Right hindlimb (tissue), 1 donor: ENCODE data around the gene TSPYL6.
"Not testable (repeated sequence)": the region's sequence is repeated elsewhere in the genome, so short reads cannot be mapped to it uniquely, and the experiment has no call there.

Source experiments
- DNase-seq: peaks from one replicate; pipeline ENCODE4 v3.0.0-alpha.2; 2018

Gene TSPYL6

DNA sequence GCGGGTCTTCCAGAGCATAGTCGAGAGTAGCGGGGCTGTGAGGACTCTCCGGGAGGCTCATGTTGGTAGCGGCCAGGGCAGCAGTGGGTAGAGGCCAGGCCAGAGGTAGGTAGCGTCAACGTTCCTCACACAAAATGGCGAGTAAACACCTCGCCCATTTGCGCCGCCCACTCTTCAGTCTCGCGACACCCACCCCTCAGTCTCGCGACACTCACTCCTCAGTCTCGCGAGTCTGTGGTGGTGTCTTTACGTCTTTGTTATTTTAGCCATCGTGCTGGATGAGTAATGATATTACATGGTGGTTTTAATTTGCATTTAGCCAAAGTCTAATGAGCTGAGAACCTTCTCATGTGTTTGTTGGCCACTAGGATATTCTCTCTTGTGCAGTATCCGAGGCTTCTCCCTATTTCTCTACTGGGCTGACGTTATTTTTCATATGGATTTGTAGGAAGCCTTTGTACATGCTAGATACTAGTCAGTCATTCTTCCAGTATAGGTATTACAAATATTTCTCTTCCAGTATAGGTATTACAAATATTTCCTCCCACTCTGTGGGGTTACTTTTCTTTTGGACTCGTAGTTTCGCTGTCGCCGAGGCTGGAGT lies at the start of gene TSPYL6:
Gene TSPYL6 (minus strand): TSS at position 139 of the 604 bp plus-strand sequence. CDS start 78 bp downstream, at position 61.
- no peak for DNase-seq

DNA sequence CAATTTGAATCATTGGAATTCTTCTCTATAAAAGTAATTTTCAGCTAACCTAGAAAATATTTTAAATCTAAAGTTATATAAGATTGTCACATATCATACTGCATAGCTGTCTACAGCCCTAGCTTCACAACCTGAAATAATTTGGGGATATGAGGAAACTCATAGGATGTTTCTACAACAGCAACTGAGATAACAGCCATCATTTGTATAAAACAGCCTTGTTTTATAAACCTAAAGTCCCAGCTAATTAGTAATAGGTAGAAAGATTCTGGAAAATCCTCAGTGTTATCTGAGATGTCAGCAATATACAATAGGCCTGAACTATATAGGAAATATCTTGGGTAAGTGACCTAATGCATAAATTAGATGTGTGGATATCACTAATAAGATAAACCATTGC lies 47.6 kb upstream of the TSPYL6 start:
- no peak for DNase-seq

DNA sequence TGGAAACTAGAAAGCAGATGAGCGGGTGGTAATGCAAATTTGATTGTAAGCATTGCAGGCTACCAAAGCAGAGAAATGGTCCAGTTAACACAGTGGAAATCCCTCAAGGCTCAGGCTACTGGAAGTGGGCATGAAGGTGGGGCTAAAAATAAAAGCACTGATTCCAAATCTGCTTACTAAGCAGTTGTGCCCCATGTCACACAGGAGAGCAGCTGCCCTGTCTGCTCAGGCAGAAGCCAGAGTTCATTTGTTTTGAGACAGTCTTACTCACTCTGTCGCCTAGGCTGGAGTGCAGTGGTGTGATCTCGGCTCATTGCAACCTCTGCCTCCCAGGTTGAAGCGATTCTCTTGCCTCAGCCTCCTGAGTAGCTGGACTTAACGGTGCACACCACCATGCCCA lies 42.5 kb upstream of the TSPYL6 start:
- no peak for DNase-seq

DNA sequence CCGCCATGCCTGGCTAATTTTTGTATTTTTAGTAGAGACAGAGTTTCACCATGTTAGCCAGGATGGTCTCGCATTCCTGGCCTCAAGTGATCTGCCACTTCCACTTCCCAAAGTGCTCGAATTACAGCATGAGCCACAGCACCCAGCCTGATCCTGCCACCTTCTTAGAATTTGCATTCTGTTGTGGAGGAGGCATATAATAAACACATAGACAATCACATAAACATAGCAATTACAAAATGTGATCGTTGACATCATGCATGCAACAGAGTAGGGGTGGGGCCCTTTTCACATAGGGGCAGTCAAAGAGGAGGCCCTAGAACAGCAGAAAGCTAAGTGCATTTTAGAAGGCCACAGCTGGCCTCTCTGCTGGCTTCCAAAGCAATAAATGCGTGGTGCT lies 39.9 kb upstream of the TSPYL6 start:
- no peak for DNase-seq

DNA sequence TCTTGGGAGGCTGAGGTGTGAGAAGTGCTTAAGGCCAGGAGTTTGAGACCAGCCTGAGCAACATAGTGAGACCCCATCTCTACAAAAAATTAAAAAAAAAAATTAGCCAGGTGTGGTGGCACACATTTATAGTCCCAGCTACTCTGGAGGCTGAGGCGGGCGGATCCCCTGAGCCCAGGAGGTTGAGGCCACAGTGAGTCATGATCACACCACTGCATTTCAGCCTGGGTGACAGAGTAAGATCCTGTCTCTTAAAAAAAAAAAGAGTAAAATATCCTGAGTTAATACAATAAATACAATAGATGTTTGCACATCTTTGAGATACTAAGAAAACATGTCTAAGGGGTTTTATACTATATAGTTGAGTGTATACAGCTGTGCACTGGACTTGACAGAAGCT lies 38.6 kb upstream of the TSPYL6 start:
- not testable (repeated sequence) for DNase-seq

DNA sequence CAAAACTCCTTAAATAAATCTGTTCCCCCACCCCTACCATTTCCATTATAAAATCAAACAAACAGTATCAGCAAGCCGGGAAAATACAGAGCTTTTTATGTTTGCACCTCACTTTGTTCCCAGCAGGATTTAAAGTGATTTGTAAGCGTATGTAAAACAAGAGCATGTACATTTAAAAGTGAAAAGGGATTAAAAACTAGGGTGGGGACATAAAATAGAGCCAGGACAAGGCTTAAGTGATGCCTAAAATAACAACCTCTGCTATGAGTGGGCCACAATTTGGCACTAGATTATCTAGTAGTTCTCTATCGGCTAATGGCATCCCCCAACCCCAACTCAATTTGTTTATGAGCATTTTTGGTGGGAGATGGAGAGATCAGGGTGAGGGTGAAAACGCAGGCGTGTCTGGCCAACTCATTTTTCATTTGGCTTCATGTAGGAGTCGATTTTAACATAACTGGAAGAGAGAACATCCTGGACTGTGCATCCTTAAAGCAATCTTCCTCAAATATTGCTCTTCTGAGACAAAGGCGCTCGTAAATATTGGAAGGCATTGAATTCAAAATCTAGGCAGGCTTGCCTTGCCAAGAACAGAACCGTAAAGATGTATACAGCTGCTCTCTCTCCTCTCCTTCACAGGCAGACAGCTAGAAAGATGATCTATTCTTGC lies 34.5 kb upstream of the TSPYL6 start:
- DNase-seq, result peak; percentile 69

DNA sequence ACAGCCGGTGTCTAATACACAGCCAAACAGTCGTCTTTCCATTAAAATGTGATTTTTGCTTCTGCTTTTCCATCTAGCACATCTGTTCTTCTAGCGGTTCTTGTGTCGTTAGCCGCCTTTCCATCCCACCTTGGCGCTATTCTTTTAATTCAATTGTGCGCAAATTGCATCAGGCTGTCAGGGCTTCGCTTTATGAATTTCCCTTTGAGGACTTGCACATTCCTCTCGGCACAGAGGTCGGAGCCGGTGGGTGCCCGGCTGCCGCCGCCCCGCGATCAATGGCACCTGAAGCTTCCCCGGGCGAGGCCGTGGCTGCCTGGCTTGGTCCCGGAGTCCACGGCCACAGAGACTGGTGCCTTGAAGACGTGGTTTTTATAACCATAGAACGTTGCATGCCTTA lies 33.9 kb upstream of the TSPYL6 start:
- DNase-seq, result peak; percentile 32

DNA sequence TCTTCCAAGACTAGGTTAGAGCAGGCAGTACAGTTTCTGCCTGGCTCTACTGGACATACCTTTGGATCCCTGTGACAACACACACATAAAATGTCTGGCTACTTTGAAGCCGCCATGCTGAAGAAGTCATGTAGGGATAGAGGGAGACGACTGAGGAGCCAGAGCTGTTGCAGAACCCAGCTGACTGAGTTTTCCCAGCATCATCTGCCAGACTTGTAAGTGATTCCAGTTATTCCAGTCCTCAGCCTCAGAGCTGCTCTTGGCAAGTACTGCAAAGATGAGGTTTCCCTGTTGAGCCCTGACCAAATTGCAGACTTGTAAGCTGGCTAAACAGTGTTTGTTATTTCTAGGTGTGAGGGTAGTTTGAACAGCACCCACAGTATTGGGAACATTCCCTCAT lies 31.5 kb upstream of the TSPYL6 start:
- peak; percentile 68 for DNase-seq

DNA sequence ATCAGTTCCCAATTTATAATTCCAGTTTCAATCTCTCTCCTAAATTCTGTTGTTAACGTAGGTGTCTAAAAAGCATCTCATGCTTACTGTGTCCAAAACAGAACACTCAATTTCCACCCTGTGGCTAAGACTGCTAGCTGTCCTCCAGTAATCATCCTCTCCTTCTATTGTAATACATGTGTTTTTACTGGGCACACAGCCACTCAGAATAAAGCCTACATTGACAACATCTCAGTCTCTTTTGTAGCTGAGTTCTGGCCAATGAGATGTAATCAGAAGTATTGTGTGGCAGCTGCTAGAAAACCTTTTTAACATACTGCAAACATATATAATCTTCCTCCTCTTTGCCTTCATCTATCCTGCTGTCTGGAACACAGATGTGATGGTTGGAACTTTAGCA lies 29.4 kb upstream of the TSPYL6 start:
- no peak for DNase-seq

DNA sequence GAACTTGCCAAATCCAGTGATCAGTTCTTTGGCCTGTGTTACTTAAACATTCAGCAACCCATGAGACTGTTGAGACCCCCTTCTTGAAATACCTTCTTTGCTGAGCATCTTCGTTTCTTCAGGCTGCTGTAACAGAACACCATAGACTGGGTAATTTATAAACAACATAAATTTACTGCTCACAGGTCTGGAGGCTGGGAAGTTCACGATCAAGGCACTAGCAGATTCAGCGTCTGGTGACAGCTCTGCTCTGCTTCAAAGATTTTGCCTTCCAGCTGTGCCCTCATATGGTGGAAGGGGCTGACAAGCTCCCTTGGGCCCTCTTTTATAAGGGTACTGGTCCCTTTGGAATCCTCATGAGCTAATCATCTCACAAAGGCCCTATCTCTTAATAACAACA lies 28.8 kb upstream of the TSPYL6 start:
- no peak for DNase-seq

DNA sequence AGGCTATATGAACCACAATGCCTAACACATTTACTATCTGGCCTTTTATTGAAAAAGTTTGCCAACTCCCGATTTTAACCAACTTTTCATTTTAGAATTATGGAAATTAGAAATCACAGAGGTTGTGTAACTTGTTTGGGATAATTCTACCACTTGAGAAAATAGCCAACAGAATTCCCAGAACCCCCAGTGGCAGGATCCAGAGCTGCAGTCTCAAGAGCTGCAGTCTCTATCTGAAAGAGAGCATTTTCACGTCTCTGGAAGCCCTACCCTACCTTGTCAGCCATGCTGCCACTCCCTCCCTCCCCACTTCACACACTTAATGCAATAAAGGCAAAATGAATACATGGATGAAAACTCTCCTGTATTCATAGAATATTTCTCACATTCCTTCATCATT lies 23.4 kb upstream of the TSPYL6 start:
- no peak for DNase-seq

DNA sequence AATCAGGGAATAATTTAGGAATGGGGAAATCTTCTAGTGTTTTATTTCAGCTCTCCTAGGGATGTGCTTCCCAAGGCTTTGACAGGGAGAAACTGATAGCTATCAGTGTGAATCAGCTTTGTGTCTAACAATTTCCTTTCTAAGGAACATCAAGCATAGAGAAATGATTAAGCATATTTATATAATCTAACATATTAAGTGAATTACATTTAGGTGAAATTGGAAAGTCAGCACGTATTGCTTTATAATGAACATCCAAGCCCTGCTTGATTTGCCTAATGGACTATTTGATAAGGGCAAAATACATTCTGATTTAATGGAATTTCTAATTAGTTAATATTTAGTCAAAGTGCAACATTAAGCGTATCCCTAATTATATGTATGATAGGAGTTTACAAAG lies 19.5 kb upstream of the TSPYL6 start:
- DNase-seq, result no peak

DNA sequence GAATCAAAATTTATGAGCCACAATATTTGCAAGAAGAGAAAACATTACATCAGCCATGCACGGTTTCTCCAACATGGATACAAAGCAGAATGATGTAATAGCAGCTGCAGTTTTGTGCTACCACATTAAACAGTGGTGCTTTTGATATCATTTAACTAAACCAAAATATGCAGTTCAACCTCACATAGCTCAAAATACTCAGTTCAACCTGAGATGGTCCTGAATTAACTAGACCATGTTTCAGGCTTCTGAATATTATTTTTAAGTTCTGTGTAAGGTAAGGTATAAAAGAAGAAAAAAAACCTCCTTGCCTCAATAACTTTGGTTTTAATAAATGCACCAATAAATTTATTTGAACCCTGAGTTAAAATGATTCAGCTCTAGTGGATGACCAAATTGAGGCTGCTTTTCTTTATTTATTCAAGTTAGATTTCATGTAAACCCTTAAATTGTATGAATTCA lies 18.8 kb upstream of the TSPYL6 start:
- DNase-seq, result no peak

DNA sequence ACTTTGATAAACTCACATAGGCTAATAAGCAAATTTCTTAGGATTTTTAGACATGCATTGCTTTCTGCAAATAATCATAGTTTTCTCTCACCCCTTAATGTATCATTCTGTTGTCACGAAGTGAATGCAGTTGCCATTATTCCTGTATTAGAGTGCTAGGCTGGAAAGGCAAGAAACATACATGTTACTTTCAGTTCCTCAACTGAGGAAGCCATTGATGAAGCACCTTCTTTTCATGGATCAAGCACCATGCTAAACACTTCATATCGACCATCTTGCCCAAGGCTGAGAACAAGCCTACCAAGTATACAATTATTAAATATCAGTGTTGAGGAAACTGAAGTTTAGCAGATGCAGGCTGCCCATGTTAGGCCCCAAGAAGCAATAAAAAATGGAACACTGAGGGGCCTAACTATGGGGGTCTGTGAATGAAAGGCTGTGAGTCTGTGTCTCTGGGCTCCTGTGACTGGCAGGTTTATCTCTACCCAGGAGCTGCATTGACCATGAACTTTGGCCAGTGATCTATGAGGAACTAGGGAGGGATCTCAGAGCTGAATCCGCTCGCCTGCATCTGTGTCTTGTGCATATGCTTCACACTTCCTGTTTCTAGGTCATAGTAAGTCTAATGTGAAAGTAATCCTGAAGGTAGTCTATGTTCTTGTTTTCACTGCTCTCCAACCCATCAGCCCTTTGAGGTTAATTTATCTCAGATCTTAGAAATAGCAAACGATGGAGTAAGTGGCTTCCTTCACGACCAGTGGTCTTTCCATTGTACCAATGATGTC lies 16.0 kb upstream of the TSPYL6 start:
- DNase-seq, result no peak

DNA sequence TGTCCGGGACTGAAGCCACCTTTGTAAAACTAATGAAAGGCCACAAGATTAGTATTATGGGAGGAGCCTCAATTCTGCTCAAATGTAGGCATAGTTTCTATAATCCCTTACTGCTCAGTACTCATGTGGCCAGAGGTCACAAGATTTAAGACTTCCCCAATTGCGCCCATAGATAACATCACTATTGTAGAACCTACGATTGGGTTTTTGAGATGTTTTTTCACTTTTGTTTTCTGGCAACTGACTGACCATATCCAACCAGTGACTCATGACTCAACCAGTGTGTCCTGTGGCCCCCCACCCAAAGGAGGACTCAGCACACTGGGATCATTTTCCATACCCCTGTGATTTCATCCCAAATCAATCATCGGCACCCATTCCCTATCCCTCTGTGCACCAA lies 15.2 kb upstream of the TSPYL6 start:
- DNase-seq, result no peak

DNA sequence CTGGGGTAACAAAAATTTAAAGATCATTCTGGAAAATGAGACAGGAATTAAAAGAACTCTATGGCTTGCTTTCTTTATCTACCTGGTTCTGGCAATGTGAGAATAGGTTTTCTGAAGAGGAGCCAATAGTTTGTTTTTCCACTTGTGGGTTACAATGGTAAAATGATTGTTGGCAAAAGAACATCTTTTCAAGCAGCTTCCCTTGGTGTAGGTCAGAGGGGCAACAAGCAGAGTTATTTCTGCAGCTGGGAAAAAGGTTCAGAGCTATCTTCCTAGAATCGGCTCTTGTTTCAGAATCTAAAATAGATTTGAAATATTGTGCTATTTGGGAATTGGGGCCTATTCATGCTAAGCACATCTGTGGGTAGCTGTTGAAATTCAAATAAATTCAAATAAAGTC lies 11.5 kb upstream of the TSPYL6 start:
- DNase-seq, result no peak

DNA sequence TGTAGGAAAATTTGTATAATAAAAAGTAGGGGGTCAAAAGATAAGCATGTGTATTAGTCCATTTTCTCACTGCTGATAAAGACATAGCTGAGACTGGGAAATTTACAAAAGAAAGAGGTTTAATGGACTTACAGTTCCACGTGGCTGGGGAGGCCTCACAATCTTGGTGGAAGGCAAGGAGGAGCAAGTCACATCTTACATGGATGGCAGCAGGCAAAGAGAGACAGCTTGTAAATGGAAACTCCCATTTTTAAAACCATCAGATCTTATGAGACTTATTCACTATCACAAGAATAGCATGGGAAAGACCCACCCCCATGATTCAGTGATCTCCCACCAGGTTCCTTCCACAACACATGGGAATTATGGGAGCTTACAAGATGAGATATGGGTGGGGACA lies 9.1 kb upstream of the TSPYL6 start:
- DNase-seq, result not testable (repeated sequence)

DNA sequence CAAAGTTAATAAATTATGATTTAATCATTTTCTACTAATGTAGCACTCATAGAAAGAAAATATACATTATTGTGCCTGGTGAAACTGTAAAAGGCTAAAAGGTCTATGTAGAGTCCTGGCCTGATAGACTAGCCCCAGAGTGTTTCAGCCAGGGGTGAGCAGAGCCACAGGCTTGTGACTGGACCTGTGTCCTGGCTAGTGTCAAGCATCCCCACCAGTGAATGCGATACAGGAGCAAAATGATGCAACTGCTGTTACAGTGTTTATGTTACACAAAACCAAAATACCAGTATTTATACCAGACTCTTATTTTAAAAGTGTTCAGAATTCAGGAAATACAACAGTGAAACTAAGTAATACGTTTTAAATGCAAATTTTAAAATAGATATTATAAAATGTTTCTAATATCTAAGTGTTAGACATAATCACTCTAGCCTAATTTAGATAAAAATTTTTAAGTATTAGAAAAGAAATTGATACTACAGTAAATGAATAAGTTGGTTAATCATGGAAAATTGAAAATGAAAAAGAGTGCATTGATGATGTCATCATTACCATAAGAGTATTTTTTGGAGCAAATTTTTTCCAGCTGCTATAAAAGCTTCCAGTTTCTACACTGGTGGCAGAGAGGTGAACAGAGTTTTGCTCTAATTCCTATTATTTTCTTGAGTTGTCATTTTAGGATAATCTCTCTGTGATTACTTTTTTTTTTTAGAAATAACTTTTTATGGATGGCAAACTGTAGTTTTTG lies 6.2 kb upstream of the TSPYL6 start:
- no peak for DNase-seq

DNA sequence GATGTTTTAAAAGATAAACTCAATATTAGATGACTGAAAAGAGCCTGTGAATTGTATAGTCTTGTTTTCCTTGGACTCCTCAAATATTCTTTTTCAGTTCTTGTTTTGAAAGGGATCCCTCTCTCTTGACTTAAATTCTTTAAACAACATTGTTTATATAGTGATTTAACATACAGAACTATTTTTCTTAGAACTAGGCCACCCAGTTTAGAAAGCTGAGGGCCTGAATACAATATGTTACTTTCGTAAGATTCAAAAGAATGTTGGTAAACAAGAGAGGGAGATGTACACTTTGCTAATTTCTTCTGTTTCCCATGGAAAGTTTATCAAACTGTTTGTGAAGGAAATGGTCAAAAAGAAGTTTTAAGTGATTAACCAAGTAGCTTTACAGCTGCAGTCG lies 5.5 kb upstream of the TSPYL6 start:
- DNase-seq, result no peak

DNA sequence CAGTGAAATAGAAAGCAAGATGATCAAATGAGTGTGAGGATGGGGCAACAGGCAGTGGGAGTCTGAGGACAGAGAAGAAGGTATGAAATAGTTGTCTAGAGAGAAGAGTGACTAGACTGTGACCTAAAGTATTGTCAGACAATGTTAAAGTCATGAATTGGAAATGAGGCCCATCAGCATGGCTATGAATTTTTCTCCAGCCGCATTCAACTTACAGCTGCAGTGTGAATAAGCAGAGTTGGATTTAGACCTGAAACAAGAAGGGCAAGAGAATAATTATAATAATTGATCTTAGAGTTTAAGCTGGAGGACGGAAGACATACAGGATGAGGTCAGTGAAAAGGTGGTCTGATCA lies 4.2 kb upstream of the TSPYL6 start:
- no peak for DNase-seq

DNA sequence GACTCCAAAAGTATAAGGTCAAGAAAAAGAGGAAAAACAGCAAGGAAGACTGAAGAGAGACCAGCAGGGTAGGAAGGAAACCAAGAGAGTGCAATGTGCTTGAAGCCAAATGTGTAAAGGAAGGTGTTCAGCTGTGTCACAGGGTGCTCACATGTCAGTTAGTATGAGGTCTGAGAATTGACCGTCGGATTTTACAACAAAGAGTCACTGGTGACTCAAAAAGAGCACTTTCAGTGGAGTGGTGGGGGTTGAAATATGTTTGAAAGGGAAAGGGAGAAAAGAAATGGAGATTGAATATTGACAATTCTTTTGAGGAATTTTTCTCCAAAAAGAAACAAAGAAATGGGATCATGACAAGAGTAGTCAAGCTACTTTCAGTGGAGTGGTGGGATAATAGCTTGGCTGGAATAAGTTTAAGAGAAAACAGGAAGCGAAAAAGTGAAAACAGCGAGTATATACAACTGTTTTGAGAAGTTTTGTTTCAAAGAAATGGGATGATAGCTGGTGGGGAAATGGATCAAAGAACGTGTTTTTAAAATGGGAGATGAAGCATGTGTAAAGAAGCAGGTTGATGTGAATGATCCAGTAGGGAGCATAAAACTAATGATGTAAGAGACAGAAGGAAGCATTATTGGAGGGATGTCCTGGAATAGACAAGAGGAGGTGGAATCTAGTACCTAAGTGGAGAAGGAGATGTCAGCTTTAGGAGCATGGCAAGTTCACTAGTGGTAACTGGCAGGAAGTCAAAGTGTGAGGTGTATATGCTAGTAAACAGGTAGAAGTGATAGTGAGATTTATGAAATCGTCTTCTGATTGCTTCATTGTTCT lies 3.6 kb upstream of the TSPYL6 start:
- no peak for DNase-seq

DNA sequence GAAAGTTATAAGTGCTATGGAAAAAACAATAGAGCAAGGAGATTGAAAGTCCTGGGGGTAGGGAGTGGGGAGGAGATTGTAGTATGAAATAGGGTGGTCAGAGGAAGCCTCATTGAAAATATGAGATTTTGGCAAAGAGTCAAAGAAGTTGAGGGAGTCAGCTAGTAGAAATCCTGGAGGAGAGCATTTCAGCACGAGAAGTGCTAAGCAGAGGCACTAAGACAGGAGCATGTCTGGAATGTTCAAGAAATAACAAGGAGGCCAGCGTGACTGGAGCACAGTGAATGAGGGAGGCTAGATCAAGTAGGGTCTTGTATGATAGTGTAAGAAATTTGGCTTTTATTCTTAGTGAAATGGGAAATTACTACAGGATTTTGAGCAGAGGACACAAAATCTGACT lies 2.1 kb upstream of the TSPYL6 start:
- no peak for DNase-seq
